Sigmoid colon (tissue), 7 donors: Measurements from ENCODE around the gene MECR. TPM values are rescaled to one million over a fixed set of nuclear protein-coding genes. Genes with fewer than 3 reads are reported as not detected.

Experiments used
- DNase-seq: peaks from one replicate; pipeline ENCODE4 v3.0.0-alpha.2; 2019
- H3K27ac ChIP-seq, 4 donors: fragments of 200-600 bp; sonication (generic); one replicate each; pipeline ENCODE4 v1.5.1; 2016 to 2019; ENCODE audit warnings: mild to moderate bottlenecking in 1 of 4
- H3K27me3 ChIP-seq, 3 donors: fragments of 200-600 bp; sonication (generic); one replicate each; pipeline ENCODE4 v1.5.1; 2019; ENCODE audit warnings: mild to moderate bottlenecking in 1 of 3
- H3K36me3 ChIP-seq, 4 donors: fragments of 200-600 bp; sonication (generic); one replicate each; pipeline ENCODE4 v1.5.1; 2016 to 2019
- H3K4me1 ChIP-seq, 4 donors: fragments of 200-600 bp; sonication (generic); one replicate each; pipeline ENCODE4 v1.5.1; 2017 to 2019
- H3K4me3 ChIP-seq, 4 donors: fragments of 200-600 bp; sonication (generic); one replicate each; pipeline ENCODE4 v1.5.1; 2017 to 2019; ENCODE audit warnings: mild to moderate bottlenecking in 2 of 4, moderate library complexity in 1 of 4
- H3K9me3 ChIP-seq, 4 donors: fragments of 200-600 bp in 3 of 4; sonication (generic) in 3 of 4; one replicate each; pipeline versions ENCODE4 v1.5.1 to v1.6.1; 2013 to 2019
- CTCF ChIP-seq, 4 experiments: fragments of 450-650 bp in 3 of 4; fragments of 200-600 bp in 1 of 4; IDR thresholded peaks; one replicate each; pipeline ENCODE4 v1.5.1; 2016 to 2019; ENCODE audit warnings: antibody characterized with exemption in 4 of 4, mild to moderate bottlenecking in 3 of 4, moderate library complexity in 2 of 4
- EP300 ChIP-seq, 4 donors: sonication (generic); formaldehyde crosslinking; IDR thresholded peaks; one replicate each; pipeline ENCODE4 v1.6.1; 2017; ENCODE audit warnings: antibody characterized with exemption in 4 of 4
- POLR2A ChIP-seq, 2 donors: fragments of 450-650 bp; IDR thresholded peaks; one replicate each; pipeline ENCODE4 v1.6.1; 2016; ENCODE audit warnings: antibody characterized with exemption in 2 of 2, mild to moderate bottlenecking in 2 of 2, moderate library complexity in 2 of 2
- POLR2AphosphoS5 ChIP-seq, 4 donors: sonication (generic); formaldehyde crosslinking; IDR thresholded peaks; one replicate each; pipeline ENCODE4 v1.6.1; 2017; ENCODE audit warnings: antibody characterized with exemption in 4 of 4
- WGBS, 2 donors: extraction: QIAGEN DNeasy Blood & Tissue Kit; methylation state at CpG; one replicate each; pipeline ENCODE4 v1.1.7; 2013; 5-methylcytosine and 5-hydroxymethylcytosine counted together
- intact Hi-C: fragments of 100-400 bp; cut with DNase I; formaldehyde crosslinking; loops from one replicate; pipeline ENCODE4 v1.15.1; 2023
- polyA plus RNA-seq, 3 donors: library from polyadenylated mRNA; stranded (reverse); fragments of 200-250 nt; gene quantifications; one replicate each; pipeline ENCODE4 v1.2.3, GENCODE V29; 2013
- total RNA-seq, 4 donors: library from RNA; depleted of rRNA; stranded (reverse); fragments of >200 nt; gene quantifications; one replicate each; pipeline ENCODE4 v1.1.0, GENCODE V29; 2016
- donor health status: healthy with polysubstance abuse.
- donor health status: Bipolar disorder and iron deficiency.
- donor health status: healthy.

Gene MECR
- total and polyA plus RNA-seq, 7 donors, result 9.2 to 26.6 (median 17.1) TPM

GRCh38 chr1:29255134-29255666 lies 24.5 kb upstream of the MECR start:
- 86 to 95% methylated on average over 10 of the region's 10 CpGs for whole genome bisulfite sequencing, 2 donors
- Histone ChIP-seq H3K27me3 (peaks cover 0 to 23% (median 7%) of the 10 kb centered on the region in 3 donors), H3K27ac (no peak overlapping the region), H3K4me3 (no peak overlapping the region), H3K4me1 (peaks cover 0 to 22% (median 13%) of the 10 kb centered on the region in 4 donors), H3K9me3 (no peaks in the 10 kb centered on the region), H3K36me3 (no peaks in the 10 kb centered on the region)
- peak; percentile 57 for DNase-seq
- intact Hi-C loops, result no loop called here
- TF ChIP-seq POLR2AphosphoS5 (IDR thresholded peaks at IDR 0.05) (no peak), POLR2A (IDR thresholded peaks at IDR 0.05) (no peak), EP300 (IDR thresholded peaks at IDR 0.05) (no peak), CTCF (IDR thresholded peaks at IDR 0.05) (no peak)

GRCh38 chr1:29254346-29254745 lies 23.6 kb upstream of the MECR start:
- intact Hi-C loops, result no loop called here
- H3K9me3 ChIP-seq, result no peaks in the 10 kb centered on the region
- H3K36me3 ChIP-seq, result no peaks in the 10 kb centered on the region
- H3K4me3 ChIP-seq, result no peak overlapping the region
- TF ChIP-seq POLR2A (IDR thresholded peaks at IDR 0.05) (no peak), EP300 (IDR thresholded peaks at IDR 0.05) (no peak), POLR2AphosphoS5 (IDR thresholded peaks at IDR 0.05) (no peak), CTCF (IDR thresholded peaks at IDR 0.05) (no peak)
- H3K27ac ChIP-seq, result no peak overlapping the region
- 92 to 94% methylated on average over 7 of the region's 7 CpGs for WGBS, 2 donors
- peaks cover 0 to 14% (median 0%) of the 10 kb centered on the region in 3 donors for H3K27me3 ChIP-seq
- H3K4me1 ChIP-seq, result peaks cover 0 to 13% (median 5%) of the 10 kb centered on the region in 4 donors
- peak; percentile 25 for DNase-seq

GRCh38 chr1:29253180-29253579 lies 22.4 kb upstream of the MECR start:
- no peaks in the 10 kb centered on the region for H3K9me3 ChIP-seq
- 92 to 99% methylated on average over 3 of the region's 3 CpGs for WGBS, 2 donors
- TF ChIP-seq POLR2A (IDR thresholded peaks at IDR 0.05), result no peak
- TF ChIP-seq POLR2AphosphoS5 (IDR thresholded peaks at IDR 0.05), result no peak
- no peak for TF ChIP-seq CTCF (IDR thresholded peaks at IDR 0.05)
- no peak for TF ChIP-seq EP300 (IDR thresholded peaks at IDR 0.05)
- no peak overlapping the region for H3K27ac ChIP-seq
- no peaks in the 10 kb centered on the region for H3K36me3 ChIP-seq
- intact Hi-C loops, result no loop called here
- H3K4me1 ChIP-seq, result peaks cover 0 to 6% (median 0%) of the 10 kb centered on the region in 4 donors
- no peak for DNase-seq
- H3K27me3 ChIP-seq, result peaks cover 0 to 2% (median 0%) of the 10 kb centered on the region in 3 donors
- no peak overlapping the region for H3K4me3 ChIP-seq

- DNase-seq, result no peak
- intact Hi-C loops, result no loop called here
- 88 to 90% methylated on average over 8 of the region's 8 CpGs for WGBS, 2 donors
Observed at GRCh38 chr1:29251164-29252124, 20.7 kb upstream of the MECR start.

More at GRCh38 chr1:29251164-29252124, 20.7 kb upstream of the MECR start:
- Histone ChIP-seq H3K36me3 (no peaks in the 10 kb centered on the region), H3K27me3 (no peaks in the 10 kb centered on the region), H3K27ac (no peak overlapping the region), H3K4me3 (no peak overlapping the region), H3K4me1 (no peaks in the 10 kb centered on the region), H3K9me3 (no peaks in the 10 kb centered on the region)
- no peak for TF ChIP-seq CTCF (IDR thresholded peaks at IDR 0.05)
- TF ChIP-seq EP300 (IDR thresholded peaks at IDR 0.05), result no peak
- TF ChIP-seq POLR2A (IDR thresholded peaks at IDR 0.05), result no peak
- TF ChIP-seq POLR2AphosphoS5 (IDR thresholded peaks at IDR 0.05), result no peak
